ENCODE results near the gene TMPRSS4.

GRCh38 chr11:118168751-118169150 is 91.9 kb downstream of the TMPRSS4 start:
- TF ChIP-seq MAFK (IDR thresholded peaks at IDR 0.05; ENCODE audit: low read depth, low read length) (no peak), CEBPB (IDR thresholded peaks at IDR 0.05; ENCODE audit: low read depth, low read length) (no peak), CTCF (conservative IDR thresholded peaks at IDR 0.05; ENCODE audit: low read depth, low read length) (no peak), POLR2A (IDR thresholded peaks at IDR 0.05; ENCODE audit: low read depth, low read length) (no peak), RFX5 (IDR thresholded peaks at IDR 0.05; ENCODE audit: low read depth, low read length) (no peak), RAD21 (IDR thresholded peaks at IDR 0.05; ENCODE audit: low read length) (no peak), MAZ (IDR thresholded peaks at IDR 0.05; ENCODE audit: borderline replicate concordance, low read depth, low read length) (no peak)

All from IMR-90 (cell line).